KMS-11 (cell line): ENCODE results near the gene ASCC3.

Experiments used
- H2AFZ ChIP-seq: fragments of 200-600 bp; sonication (generic); 2 replicates; pipeline ENCODE4 v1.6.1; 2016; ENCODE audit warnings: antibody characterized with exemption, mixed run types, low read depth
- H3K27ac ChIP-seq: fragments of 200-600 bp; sonication (generic); 2 replicates; pipeline ENCODE4 v1.6.1; 2016; ENCODE audit warnings: mild to moderate bottlenecking, mixed run types
- H3K27me3 ChIP-seq: fragments of 200-600 bp; sonication (generic); 2 replicates; pipeline ENCODE4 v1.6.1; 2017; ENCODE audit warnings: mild to moderate bottlenecking, low read depth, mixed run types, moderate library complexity; ENCODE audit not compliant: insufficient read depth
- H3K36me3 ChIP-seq: fragments of 200-600 bp; sonication (generic); 2 replicates; pipeline ENCODE4 v1.6.1; 2017; ENCODE audit warnings: mild to moderate bottlenecking, mixed run types; ENCODE audit not compliant: insufficient read depth
- H3K4me1 ChIP-seq: fragments of 200-600 bp; sonication (generic); 2 replicates; pipeline ENCODE4 v1.6.1; 2016; ENCODE audit warnings: mild to moderate bottlenecking, low read depth, mixed run types; ENCODE audit not compliant: poor library complexity, severe bottlenecking
- H3K4me2 ChIP-seq: fragments of 200-600 bp; sonication (generic); 2 replicates; pipeline ENCODE4 v1.7.0; 2016; ENCODE audit warnings: mild to moderate bottlenecking, mixed run types
- H3K4me3 ChIP-seq: fragments of 200-600 bp; sonication (generic); IDR thresholded peaks from 2 replicates; pipeline ENCODE4 v1.6.1; 2017; ENCODE audit warnings: low read depth, low read length, mixed read lengths; ENCODE audit not compliant: insufficient read depth
- H3K79me2 ChIP-seq: fragments of 200-600 bp; sonication (generic); 2 replicates; pipeline ENCODE4 v1.6.1; 2016; ENCODE audit warnings: low read depth, mixed run types; ENCODE audit not compliant: insufficient read depth
- H3K9ac ChIP-seq: fragments of 200-600 bp; sonication (generic); 2 replicates; pipeline ENCODE4 v1.6.1; 2016; ENCODE audit warnings: mild to moderate bottlenecking, mixed run types
- H4K20me1 ChIP-seq: fragments of 200-600 bp; sonication (generic); 2 replicates; pipeline ENCODE4 v1.6.1; 2016; ENCODE audit warnings: mild to moderate bottlenecking, mixed run types; ENCODE audit not compliant: insufficient read depth
- CTCF ChIP-seq: fragments of 200-600 bp; sonication (generic); conservative IDR thresholded peaks from 2 replicates; pipeline ENCODE4 v1.6.1; 2017; ENCODE audit warnings: low read depth, mild to moderate bottlenecking, antibody characterized with exemption, low read length, moderate library complexity, mixed read lengths

Gene ASCC3

DNA sequence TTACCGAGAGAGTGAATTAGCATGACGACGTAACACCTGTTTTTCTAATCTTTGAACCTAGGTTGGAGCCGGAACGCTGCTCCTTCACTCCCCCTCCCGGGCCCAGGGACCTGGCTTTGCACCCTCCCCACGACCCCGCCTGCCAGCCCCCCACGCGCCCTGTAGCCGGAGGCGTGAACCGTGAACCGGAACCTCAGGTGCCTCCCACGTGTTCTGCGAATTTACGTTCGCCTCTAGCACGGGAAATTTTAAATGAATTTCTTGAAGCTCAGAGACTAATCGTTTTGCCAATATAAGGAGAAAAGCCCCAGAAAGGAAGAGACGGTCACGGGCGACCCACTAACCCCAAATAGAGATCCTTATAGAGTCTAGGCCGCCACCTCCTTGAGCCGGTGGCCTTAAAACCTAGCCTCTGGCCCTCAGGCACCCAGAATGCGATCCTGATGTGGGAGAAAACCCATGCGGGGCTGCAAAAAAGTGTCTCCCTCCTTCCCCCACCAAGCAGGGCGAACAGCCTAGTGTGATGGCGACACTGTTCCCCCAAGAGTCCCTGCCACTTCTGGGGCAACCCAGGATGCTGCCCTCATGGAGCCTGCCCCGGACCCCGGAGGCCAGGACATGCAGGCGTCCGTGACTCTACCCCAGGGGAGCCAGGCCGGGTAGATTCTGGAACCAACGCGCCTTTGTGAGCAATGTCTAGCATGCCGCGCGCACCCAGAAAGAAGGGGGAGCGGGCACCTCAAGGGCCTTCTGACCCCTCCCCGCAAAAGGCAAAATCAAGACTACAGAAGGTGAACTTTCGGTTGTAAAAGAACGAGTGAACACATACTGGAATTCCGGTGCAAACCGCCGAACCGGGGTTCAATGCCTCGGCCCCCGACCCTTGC lies 413.8 kb downstream of the ASCC3 start:
- Histone ChIP-seq H2AFZ (no peak overlapping the region), H3K4me2 (no peak overlapping the region)
- TF ChIP-seq CTCF: no peak

DNA sequence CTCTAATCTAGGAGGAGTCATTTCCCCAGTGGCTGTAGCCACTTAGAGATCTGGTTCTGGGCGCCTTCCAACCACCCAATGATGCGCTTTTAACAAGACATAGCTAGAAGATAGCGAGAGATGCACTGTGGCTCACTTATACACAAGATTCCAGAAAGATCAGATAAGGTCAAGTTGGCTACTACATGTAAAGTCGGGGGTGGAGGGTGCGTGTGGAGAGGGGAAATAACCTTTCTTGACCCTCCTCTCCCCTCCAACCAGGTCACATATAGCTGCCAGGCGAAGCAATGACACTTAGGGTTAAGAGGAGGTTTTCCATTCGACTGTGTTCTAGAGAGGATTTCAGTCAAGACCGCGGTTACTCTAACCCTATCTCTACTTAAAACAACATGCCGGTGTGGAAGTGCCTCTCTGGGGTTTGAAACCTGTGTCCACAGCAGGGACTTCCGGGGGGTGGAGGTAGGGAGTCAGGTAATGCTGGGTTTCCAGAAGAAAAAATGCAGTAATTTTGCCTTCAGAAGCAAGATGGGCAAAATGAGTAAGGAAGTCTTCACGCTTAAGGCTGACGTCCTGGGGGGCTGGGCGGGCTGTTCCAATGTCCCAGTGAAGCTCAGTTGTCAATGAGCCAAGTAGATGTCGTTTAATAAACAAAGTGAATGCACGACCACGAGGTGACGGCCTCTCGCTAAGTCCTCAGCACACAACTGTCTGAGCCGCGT lies 414.6 kb downstream of the ASCC3 start:
- H3K4me2 ChIP-seq: no peak overlapping the region
- no peak overlapping the region for H2AFZ ChIP-seq
- no peak for TF ChIP-seq CTCF
- H3K27me3 ChIP-seq: no peaks in the 10 kb centered on the region
- H3K36me3 ChIP-seq: no peaks in the 10 kb centered on the region
- no peaks in the 10 kb centered on the region for H4K20me1 ChIP-seq
- no peak overlapping the region for H3K4me3 ChIP-seq
- no peak overlapping the region for H3K27ac ChIP-seq
- H3K9ac ChIP-seq: no peak overlapping the region
- H3K4me1 ChIP-seq: peaks cover 20% of the 10 kb centered on the region
- H3K79me2 ChIP-seq: no peaks in the 10 kb centered on the region

More for the DNA sequence above, 413.8 kb downstream of the ASCC3 start:
- Histone ChIP-seq H3K27me3 (no peaks in the 10 kb centered on the region), H3K4me1 (peaks cover 20% of the 10 kb centered on the region), H3K36me3 (no peaks in the 10 kb centered on the region), H3K79me2 (no peaks in the 10 kb centered on the region), H3K9ac (no peak overlapping the region), H3K27ac (no peak overlapping the region), H3K4me3 (no peak overlapping the region), H4K20me1 (no peaks in the 10 kb centered on the region)

DNA sequence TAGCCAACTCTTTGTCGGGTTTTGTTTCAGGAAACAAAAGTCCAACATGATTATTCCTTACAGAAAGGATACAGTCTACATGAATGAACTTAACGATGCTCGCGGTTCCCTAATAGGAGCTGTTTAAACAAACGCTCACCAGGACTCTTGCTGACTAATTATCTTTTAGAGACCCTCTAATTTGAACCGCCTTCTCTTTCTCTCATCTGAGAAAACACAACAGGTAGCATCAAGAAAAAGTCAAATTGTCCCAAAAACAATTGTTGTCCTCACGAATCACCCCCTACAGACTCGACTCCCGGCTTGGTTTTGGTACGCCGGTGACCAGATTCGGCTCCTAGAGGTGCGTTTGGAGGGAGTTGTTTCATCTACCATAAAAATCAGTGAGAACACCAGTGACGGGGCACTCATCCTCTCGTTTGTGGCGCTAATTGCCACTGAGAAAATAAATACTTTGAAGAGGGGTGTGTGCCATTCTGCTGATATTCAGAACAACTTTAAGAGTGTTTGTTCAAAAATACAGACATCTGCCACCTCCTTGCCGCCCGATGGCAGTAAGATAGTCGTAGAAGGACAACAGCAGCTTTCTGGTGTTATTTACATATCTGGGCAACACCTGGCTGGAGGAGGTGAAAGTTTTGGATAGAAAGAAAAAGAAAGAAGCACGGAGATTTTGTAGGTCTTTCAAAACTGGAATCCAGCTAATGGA lies 415.3 kb downstream of the ASCC3 start:
- no peak for TF ChIP-seq CTCF
- Histone ChIP-seq H3K4me3 (no peak overlapping the region), H3K4me2 (no peak overlapping the region), H3K79me2 (no peaks in the 10 kb centered on the region), H2AFZ (no peak overlapping the region), H3K4me1 (peaks cover 15% of the 10 kb centered on the region), H3K27me3 (no peaks in the 10 kb centered on the region), H3K36me3 (no peaks in the 10 kb centered on the region), H3K9ac (no peak overlapping the region), H3K27ac (no peak overlapping the region), H4K20me1 (no peaks in the 10 kb centered on the region)

GRCh38 chr6:100464903-100465700 lies 416.0 kb downstream of the ASCC3 start, which contains the start of gene SIM1:
SIM1 (minus strand) TSS chr6:100464921; CDS start chr6:100463468, 1,453 bp downstream.
- no peaks in the 10 kb centered on the region for H3K27me3 ChIP-seq
- H3K79me2 ChIP-seq: no peaks in the 10 kb centered on the region
- H4K20me1 ChIP-seq: no peaks in the 10 kb centered on the region
- no peaks in the 10 kb centered on the region for H3K36me3 ChIP-seq
- H3K4me3 ChIP-seq: no peak within 1 kb of the TSS
- TF ChIP-seq CTCF: no peak
- no peak within 1 kb of the TSS for H3K4me2 ChIP-seq
- peaks cover 15% of the 10 kb centered on the region for H3K4me1 ChIP-seq
- H3K9ac ChIP-seq: no peak within 1 kb of the TSS
- H2AFZ ChIP-seq: no peak within 1 kb of the TSS
- H3K27ac ChIP-seq: no peak within 1 kb of the TSS
